Activated naive CD8-positive, alpha-beta T cell treated with anti-CD3 and anti-CD28 coated beads, Interleukin-2, amount 10 ng/mL, durations not matched to agents 7 days and 5 days (primary cell): ENCODE results near the gene STRIP2. TPM values are rescaled to one million over a fixed set of nuclear protein-coding genes. Genes with fewer than 3 reads are reported as not detected.

Source experiments
- ATAC-seq: fragments of 150-1000 bp; cut with Tn5 transposase; one replicate; pipeline ENCODE4 v1.10.0; 2021; ENCODE audit warnings: low read depth, moderate library complexity
- POLR2A ChIA-PET: fragments of 350-600 bp; sonication (Branson Sonifier 250); formaldehyde crosslinking; loops from one replicate; lab custom pipeline; 2021; ENCODE audit warnings: antibody characterized with exemption; lab: Charles Lee
- DNase-seq: peaks from one replicate; pipeline ENCODE4 v3.0.0; 2021
- H3K27ac Mint-ChIP-seq: one replicate; pipeline ENCODE4 v1.8.0; 2022; ENCODE audit warnings: mild to moderate bottlenecking, mixed read lengths
- H3K27me3 Mint-ChIP-seq: one replicate; pipeline ENCODE4 v1.8.0; 2022; ENCODE audit warnings: mild to moderate bottlenecking, moderate library complexity, mixed read lengths
- H3K36me3 Mint-ChIP-seq: one replicate; pipeline ENCODE4 v1.8.0; 2021; ENCODE audit warnings: mild to moderate bottlenecking, mixed read lengths
- H3K4me1 Mint-ChIP-seq: one replicate; pipeline ENCODE4 v1.8.0; 2021; ENCODE audit warnings: mixed read lengths
- H3K4me3 Mint-ChIP-seq: one replicate; pipeline ENCODE4 v1.8.0; 2022; ENCODE audit warnings: mild to moderate bottlenecking, moderate library complexity, mixed read lengths
- H3K9me3 Mint-ChIP-seq: one replicate; pipeline ENCODE4 v1.8.0; 2021; ENCODE audit warnings: mixed read lengths
- total RNA-seq, 2 experiments: library from RNA; stranded (reverse); gene quantifications; one replicate each; pipeline ENCODE4 v1.2.3, GENCODE V29; 2021

STRIP2 gene, protein sequence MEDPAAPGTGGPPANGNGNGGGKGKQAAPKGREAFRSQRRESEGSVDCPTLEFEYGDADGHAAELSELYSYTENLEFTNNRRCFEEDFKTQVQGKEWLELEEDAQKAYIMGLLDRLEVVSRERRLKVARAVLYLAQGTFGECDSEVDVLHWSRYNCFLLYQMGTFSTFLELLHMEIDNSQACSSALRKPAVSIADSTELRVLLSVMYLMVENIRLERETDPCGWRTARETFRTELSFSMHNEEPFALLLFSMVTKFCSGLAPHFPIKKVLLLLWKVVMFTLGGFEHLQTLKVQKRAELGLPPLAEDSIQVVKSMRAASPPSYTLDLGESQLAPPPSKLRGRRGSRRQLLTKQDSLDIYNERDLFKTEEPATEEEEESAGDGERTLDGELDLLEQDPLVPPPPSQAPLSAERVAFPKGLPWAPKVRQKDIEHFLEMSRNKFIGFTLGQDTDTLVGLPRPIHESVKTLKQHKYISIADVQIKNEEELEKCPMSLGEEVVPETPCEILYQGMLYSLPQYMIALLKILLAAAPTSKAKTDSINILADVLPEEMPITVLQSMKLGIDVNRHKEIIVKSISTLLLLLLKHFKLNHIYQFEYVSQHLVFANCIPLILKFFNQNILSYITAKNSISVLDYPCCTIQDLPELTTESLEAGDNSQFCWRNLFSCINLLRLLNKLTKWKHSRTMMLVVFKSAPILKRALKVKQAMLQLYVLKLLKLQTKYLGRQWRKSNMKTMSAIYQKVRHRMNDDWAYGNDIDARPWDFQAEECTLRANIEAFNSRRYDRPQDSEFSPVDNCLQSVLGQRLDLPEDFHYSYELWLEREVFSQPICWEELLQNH
- total RNA-seq: 1 to 10 TPM; 3.3 to 4.4 TPM

DNA sequence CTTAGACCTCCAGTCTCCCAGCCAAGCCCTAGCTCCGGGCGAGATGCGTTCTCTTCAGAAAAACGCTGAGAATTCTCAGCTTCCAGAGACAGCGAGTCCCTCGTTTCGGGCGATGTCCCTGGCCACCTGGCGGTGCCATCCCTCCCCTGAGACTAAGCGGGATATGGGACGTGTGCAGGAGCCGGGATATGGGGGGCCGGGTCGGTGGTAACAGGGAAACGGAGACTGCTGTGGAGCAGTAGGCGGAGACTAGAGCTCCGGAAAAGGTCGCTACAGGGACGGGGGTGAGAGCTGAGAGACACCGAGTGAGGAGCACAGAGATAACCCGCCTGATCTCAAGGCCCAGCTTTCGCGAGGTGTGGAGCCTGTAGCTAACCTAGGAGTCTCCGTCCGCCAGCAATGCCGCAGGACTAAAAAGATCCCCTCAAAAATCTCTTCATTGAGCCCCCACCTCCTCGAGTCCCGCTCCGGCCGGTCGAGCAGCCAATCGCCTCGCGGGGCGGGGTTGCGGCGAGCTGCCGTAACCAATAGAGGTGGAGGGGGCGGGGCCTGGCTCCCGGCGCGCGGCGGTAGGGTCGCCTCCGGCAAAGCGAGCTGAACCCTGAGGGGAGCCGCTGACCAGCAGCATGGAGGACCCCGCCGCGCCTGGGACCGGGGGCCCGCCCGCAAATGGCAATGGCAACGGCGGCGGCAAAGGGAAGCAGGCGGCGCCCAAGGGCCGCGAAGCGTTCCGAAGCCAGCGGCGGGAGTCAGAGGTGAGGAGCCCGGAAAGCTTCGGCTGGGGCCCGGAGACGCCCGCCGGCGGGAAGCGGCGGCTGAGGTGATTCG is at the start of gene STRIP2:
STRIP2 (plus strand) TSS at position 586 of the 828 bp plus-strand sequence; CDS start at position 627, 41 bp downstream.
- ATAC-seq: peak; percentile 93
- H3K36me3 Mint-ChIP-seq: peaks cover 2% of the 10 kb centered on the region
- POLR2A ChIA-PET: interaction anchor here (0.7 to 1.4 kb wide), 4 partner anchors 66 to 515 kb away, joined by 3 to 4 read pairs (median 4); no protein-coding TSS in a partner anchor
- H3K27me3 Mint-ChIP-seq: peaks cover 12% of the 10 kb centered on the region
- no peaks in the 10 kb centered on the region for H3K9me3 Mint-ChIP-seq
- peaks cover 20% of the 10 kb centered on the region for H3K4me1 Mint-ChIP-seq
- H3K27ac Mint-ChIP-seq: peak within 1 kb of the TSS; percentile 79
- peak; percentile 97 for DNase-seq
- peak within 1 kb of the TSS; percentile 90 for H3K4me3 Mint-ChIP-seq

DNA sequence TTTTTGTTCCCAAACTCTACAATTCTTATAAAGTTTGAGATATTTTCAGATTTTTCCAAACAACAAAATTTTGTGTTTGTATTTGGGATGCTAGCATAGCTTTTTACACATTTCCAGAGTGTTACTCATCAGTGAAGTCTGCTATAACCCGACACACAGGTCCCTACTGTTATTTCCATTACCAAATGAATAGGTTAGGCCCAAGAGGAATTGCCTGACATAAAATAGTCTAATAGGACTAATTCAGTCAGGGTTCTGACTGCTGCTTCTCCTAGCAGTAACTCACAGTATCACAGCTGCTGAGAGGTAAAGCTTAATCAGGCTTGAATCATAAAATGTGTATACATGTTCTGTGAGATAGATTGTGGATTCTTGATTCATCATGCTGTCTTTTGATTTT is 49.1 kb upstream of the STRIP2 start:
- Mint-ChIP-seq H3K4me3 (no peak overlapping the region), H3K4me1 (peaks cover 10% of the 10 kb centered on the region), H3K27ac (no peak overlapping the region), H3K36me3 (peaks cover 1% of the 10 kb centered on the region), H3K27me3 (no peaks in the 10 kb centered on the region), H3K9me3 (no peaks in the 10 kb centered on the region)
- POLR2A ChIA-PET: no interaction called here
- no peak for ATAC-seq
- DNase-seq: no peak

DNA sequence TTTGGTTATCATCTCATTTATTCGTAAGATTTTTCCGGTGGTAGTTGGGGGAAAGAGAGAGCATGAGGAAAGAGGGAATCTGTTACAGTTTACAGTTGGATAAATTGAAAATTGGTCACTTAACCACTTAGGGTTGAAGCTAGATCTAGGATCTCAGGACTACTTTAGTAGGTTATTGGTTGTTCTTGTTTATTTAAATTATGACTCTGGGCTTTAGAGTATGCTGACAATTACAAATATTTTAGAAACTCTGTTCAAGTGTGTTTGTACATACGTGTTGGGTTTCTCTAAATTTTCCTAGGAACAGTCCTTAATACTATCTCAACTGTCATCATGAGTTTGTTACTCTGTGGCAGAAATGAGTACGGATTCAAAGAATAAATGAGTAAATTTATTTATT is 48.6 kb upstream of the STRIP2 start:
- POLR2A ChIA-PET: interaction anchor here (0.9 kb wide), 1 partner anchor 36 kb away, joined by 8 read pairs; no protein-coding TSS in a partner anchor
- Mint-ChIP-seq H3K27ac (no peak overlapping the region), H3K4me3 (no peak overlapping the region), H3K4me1 (peaks cover 10% of the 10 kb centered on the region), H3K27me3 (no peaks in the 10 kb centered on the region), H3K36me3 (peaks cover 1% of the 10 kb centered on the region), H3K9me3 (no peaks in the 10 kb centered on the region)
- no peak for DNase-seq
- ATAC-seq: no peak

DNA sequence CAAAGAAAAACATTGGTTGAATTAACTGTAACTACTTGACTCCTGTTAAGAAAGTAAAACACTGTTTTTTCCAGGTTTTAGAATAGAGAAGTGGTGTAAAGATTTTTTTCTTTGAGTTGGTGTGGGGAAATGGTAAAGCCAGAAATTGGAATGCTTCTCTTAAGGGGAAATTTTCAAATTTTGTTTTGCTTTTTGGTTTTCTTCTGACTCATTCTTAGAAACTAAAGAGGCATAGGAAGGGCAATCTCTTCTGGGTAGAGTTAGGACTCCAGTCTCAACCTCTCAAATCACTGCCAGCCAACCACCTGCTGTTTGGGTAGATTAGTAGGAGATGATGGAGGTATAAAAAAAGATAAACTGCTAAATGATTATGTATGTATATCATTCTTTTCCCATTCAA is 47.7 kb upstream of the STRIP2 start:
- Mint-ChIP-seq H3K9me3 (no peaks in the 10 kb centered on the region), H3K27ac (no peak overlapping the region), H3K4me3 (no peak overlapping the region), H3K27me3 (no peaks in the 10 kb centered on the region), H3K36me3 (peaks cover 1% of the 10 kb centered on the region), H3K4me1 (peaks cover 9% of the 10 kb centered on the region)
- ATAC-seq (no peak), DNase-seq (no peak)
- POLR2A ChIA-PET: interaction anchor here (0.9 kb wide), 1 partner anchor 37 kb away, joined by 8 read pairs; no protein-coding TSS in a partner anchor

DNA sequence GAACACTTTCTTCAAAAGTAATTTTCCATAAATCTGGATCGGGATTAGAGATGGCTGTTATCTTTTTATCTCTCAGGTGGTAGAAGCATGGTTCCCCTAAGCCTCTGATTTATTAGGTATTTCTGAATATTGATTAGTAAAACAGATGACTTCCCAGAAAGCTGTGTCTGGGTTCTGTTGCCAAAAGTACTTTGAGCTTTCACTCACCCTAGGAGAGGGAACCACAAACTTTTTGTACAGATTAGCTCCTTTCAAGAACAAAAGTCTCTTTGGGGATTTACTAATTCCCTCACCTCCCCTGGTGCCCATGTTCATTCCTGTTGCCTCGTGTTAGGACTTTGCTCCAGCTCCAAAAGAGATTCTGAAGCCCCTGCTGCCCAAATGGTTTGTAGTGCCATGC is 46.7 kb upstream of the STRIP2 start:
- H3K4me1 Mint-ChIP-seq: peaks cover 2% of the 10 kb centered on the region
- no peak overlapping the region for H3K4me3 Mint-ChIP-seq
- ATAC-seq: no peak
- peaks cover 1% of the 10 kb centered on the region for H3K36me3 Mint-ChIP-seq
- no peaks in the 10 kb centered on the region for H3K27me3 Mint-ChIP-seq
- H3K27ac Mint-ChIP-seq: no peak overlapping the region
- no peaks in the 10 kb centered on the region for H3K9me3 Mint-ChIP-seq
- POLR2A ChIA-PET: no interaction called here
- no peak for DNase-seq

DNA sequence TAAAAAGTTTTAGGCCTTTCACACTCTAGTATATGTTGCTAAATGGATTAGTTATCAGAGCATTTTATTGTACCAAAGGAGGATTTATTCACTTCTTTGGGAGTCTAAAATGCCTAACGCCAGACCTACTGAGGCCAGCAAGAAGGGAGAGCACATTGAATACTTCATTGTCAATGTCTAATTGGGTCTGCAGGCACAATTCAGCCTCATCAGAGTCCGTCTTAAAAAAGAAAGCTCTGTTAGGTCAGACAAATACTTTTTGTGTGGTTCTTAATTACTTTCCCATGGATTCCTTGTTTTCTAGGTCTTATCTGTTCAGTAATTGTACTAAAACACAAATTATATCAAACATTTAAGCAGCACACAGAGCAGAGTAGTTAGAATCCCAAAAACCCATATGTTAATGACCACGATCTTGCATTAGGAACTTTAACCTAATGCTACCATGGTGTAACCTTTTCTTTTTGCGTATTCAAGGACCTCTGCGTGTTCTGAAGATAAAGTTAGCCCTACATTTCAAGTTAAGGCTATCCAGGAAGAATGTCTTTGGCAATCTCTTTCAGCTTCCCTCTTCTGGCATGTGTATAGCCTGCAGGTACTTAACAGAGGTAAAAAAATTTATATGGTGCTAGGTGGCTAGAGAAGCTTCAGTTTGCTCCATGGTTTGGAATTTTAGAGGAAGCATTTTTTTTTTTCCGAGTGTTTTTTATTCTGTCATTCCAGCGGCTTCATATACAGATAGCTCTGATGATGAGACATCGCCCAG is 45.7 kb upstream of the STRIP2 start:
- Mint-ChIP-seq H3K27me3 (no peaks in the 10 kb centered on the region), H3K4me1 (peaks cover 2% of the 10 kb centered on the region), H3K4me3 (no peak overlapping the region), H3K27ac (no peak overlapping the region), H3K36me3 (no peaks in the 10 kb centered on the region), H3K9me3 (no peaks in the 10 kb centered on the region)
- POLR2A ChIA-PET: no interaction called here
- ATAC-seq: no peak
- DNase-seq: no peak

DNA sequence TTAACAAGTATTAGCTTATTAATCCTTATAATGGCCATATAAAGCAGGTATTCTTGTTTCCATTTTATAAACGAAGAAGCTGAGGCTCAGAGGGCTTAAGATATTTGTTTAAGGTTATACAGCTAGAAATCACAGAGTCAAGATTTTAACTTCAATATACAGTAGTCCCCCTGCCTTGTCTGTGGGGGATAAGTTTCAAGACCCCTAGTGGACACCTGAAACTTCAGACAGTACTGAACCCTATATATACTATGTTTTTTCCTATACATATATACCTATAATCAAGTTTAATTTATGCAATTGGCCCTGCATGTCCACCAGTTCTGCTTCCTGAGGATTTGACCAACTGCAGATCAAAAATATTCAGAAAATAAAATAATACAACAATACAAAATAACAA is 44.4 kb upstream of the STRIP2 start:
- Mint-ChIP-seq H3K27ac (no peak overlapping the region), H3K4me3 (no peak overlapping the region), H3K4me1 (peaks cover 2% of the 10 kb centered on the region), H3K9me3 (no peaks in the 10 kb centered on the region), H3K27me3 (no peaks in the 10 kb centered on the region), H3K36me3 (no peaks in the 10 kb centered on the region)
- POLR2A ChIA-PET: no interaction called here
- DNase-seq (no peak), ATAC-seq (no peak)

DNA sequence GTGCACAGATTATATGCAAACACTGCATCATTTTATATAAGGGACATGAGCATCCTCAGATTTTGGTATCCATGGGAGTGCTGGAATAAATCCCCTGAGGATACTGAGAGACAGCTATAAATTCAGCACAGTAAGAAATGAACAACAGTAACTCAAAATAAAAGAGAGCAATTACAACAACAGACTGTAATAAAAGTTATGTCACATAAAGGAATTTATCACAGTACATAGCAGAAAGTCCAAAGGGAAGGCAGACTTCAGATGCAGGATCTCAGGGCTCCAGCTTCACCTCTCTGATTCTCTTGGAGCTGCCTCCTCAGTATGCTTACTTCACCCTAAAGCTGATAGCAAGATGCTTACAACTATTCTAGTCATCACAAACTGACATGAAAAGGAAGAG is 43.9 kb upstream of the STRIP2 start:
- no peak for DNase-seq
- Mint-ChIP-seq H3K4me1 (peaks cover 2% of the 10 kb centered on the region), H3K36me3 (no peaks in the 10 kb centered on the region), H3K27ac (no peak overlapping the region), H3K27me3 (no peaks in the 10 kb centered on the region), H3K9me3 (no peaks in the 10 kb centered on the region), H3K4me3 (no peak overlapping the region)
- no peak for ATAC-seq
- POLR2A ChIA-PET: no interaction called here

DNA sequence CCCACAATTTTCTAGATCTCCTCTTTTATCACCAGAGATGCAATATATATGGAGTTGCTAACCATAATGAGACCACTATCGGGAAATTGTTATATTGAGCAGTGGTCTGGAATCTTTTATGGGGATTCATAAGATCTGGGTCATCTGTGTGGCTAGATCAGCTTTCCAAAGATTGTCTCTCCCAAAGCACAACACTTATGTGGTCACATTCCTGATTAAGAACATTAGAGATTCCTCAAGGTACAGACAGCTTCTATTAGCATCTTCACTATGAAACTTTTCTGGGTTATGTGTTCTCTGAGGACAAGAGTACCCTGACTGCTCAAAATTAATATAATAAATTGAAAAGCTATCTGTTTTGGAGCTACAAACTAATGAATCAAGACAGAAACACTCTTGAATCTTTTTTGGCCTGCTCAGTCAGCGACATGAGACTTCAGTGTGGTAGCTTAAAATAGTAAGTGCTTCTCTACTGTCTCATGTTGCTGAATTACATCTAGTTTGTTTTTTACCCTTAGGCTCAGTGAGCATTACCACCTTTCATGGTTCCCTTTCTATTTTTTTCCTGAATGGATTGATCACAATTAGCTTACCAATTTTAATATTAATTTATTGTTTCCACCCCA is 42.6 kb upstream of the STRIP2 start:
- Mint-ChIP-seq H3K36me3 (no peaks in the 10 kb centered on the region), H3K4me3 (no peak overlapping the region), H3K9me3 (no peaks in the 10 kb centered on the region), H3K27me3 (no peaks in the 10 kb centered on the region), H3K4me1 (no peaks in the 10 kb centered on the region), H3K27ac (no peak overlapping the region)
- no peak for ATAC-seq
- DNase-seq: no peak
- POLR2A ChIA-PET: no interaction called here

DNA sequence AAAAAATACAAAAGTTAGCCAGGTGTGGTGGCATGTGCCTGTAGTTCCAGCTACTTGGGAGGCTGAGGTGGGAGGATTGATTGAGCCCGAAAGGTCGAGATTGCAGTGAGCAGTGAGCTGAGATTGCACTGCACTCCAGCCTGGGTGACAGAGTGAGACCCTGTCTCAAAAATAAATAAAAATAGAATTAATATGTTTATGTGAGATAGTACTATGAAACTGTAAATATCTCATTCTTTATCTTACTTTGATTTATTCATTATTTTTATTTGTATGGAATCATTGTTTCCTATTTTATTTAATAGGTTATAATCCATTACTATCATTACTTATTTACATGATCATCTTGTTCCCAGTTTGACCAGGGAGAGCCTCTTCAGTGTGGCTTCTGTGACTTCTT is 41.0 kb upstream of the STRIP2 start:
- no peaks in the 10 kb centered on the region for H3K36me3 Mint-ChIP-seq
- H3K4me3 Mint-ChIP-seq: no peak overlapping the region
- no peaks in the 10 kb centered on the region for H3K9me3 Mint-ChIP-seq
- H3K4me1 Mint-ChIP-seq: no peaks in the 10 kb centered on the region
- no peaks in the 10 kb centered on the region for H3K27me3 Mint-ChIP-seq
- ATAC-seq (no peak), DNase-seq (no peak)
- H3K27ac Mint-ChIP-seq: no peak overlapping the region
- POLR2A ChIA-PET: no interaction called here

DNA sequence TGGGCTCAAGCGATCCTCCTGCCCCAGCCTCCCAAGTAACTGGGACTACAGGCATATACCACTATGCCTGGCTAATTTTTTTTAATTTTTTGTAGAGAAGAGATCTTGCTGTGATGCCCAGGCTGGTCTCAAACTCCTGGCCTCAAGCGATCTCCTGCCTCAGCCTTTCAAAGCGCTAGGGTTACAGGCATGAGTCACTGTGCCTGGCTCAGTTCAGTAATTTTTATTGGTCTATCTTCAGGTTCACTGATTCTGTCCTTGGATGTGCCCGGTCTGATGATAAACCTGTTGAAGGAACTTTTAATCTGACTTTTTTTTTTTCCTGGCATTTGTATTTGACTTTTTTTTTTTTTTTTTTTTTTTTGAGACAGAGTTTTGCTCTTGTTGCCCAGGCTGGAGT is 40.1 kb upstream of the STRIP2 start:
- H3K4me3 Mint-ChIP-seq: no peak overlapping the region
- H3K9me3 Mint-ChIP-seq: no peaks in the 10 kb centered on the region
- no peaks in the 10 kb centered on the region for H3K36me3 Mint-ChIP-seq
- POLR2A ChIA-PET: no interaction called here
- H3K4me1 Mint-ChIP-seq: no peaks in the 10 kb centered on the region
- DNase-seq (no peak), ATAC-seq (no peak)
- H3K27ac Mint-ChIP-seq: no peak overlapping the region
- no peaks in the 10 kb centered on the region for H3K27me3 Mint-ChIP-seq
